Hepatocyte (in vitro differentiated cells): ENCODE results near the gene OR11H6. TPM values are rescaled to one million over a fixed set of nuclear protein-coding genes. Genes with fewer than 3 reads are reported as not detected.

Source experiments
- DNase-seq: peaks from one replicate; pipeline ENCODE4 v3.0.0-alpha.2; 2016; ENCODE audit warnings: low spot score
- H2AFZ ChIP-seq: fragments of 200-600 bp; sonication (generic); 2 replicates; pipeline ENCODE4 v1.6.0; 2016; ENCODE audit warnings: antibody characterized with exemption, mild to moderate bottlenecking
- H3K27ac ChIP-seq: fragments of 200-600 bp; sonication (generic); 2 replicates; pipeline ENCODE4 v1.5.1; 2016; ENCODE audit warnings: mild to moderate bottlenecking
- H3K27me3 ChIP-seq: fragments of 200-600 bp; sonication (generic); 2 replicates; pipeline ENCODE4 v1.6.1; 2016
- H3K36me3 ChIP-seq: fragments of 200-600 bp; sonication (generic); replicated peaks from 2 replicates; pipeline ENCODE4 v1.5.1; 2016; ENCODE audit warnings: low read depth; ENCODE audit not compliant: insufficient read depth
- H3K4me1 ChIP-seq: fragments of 200-600 bp; sonication (generic); 2 replicates; pipeline ENCODE4 v1.5.1; 2016; ENCODE audit warnings: mild to moderate bottlenecking, moderate library complexity; ENCODE audit not compliant: insufficient read depth
- H3K4me2 ChIP-seq: fragments of 200-600 bp; sonication (generic); 2 replicates; pipeline ENCODE4 v1.6.0; 2016
- H3K4me3 ChIP-seq: fragments of 200-600 bp; sonication (generic); 2 replicates; pipeline ENCODE4 v1.5.1; 2016; ENCODE audit warnings: mild to moderate bottlenecking
- H3K79me2 ChIP-seq: fragments of 200-600 bp; sonication (generic); 2 replicates; pipeline ENCODE4 v1.6.0; 2017; ENCODE audit warnings: mild to moderate bottlenecking
- H3K9me2 ChIP-seq: fragments of 200-600 bp; sonication (generic); replicated peaks from 2 replicates; pipeline ENCODE4 v1.6.0; 2017; ENCODE audit warnings: mild to moderate bottlenecking; ENCODE audit not compliant: insufficient read depth
- H3K9me3 ChIP-seq: fragments of 200-600 bp; sonication (generic); 2 replicates; pipeline ENCODE4 v1.5.1; 2016; ENCODE audit warnings: low read depth, mild to moderate bottlenecking
- H4K20me1 ChIP-seq: fragments of 200-600 bp; sonication (generic); 2 replicates; pipeline ENCODE4 v1.6.0; 2016; ENCODE audit warnings: mild to moderate bottlenecking; ENCODE audit not compliant: insufficient read depth, poor library complexity, severe bottlenecking
- EZH2 ChIP-seq: fragments of 200-600 bp; sonication (generic); IDR thresholded peaks from 2 replicates; pipeline ENCODE4 v1.6.1; 2016; ENCODE audit warnings: antibody characterized with exemption, mild to moderate bottlenecking, borderline replicate concordance
- EZH2phosphoT487 ChIP-seq: fragments of 200-600 bp; sonication (generic); IDR thresholded peaks from one replicate; pipeline ENCODE4 v1.6.1; 2018; ENCODE audit warnings: antibody characterized with exemption, mild to moderate bottlenecking, low read depth, moderate library complexity; ENCODE audit not compliant: unreplicated experiment, severe bottlenecking
- WGBS: methylation state at CpG from one replicate; pipeline ENCODE4 v1.1.6; 2016; ENCODE audit warnings: low lambda C conversion rate; ENCODE audit errors: missing lambda C conversion rate; 5-methylcytosine and 5-hydroxymethylcytosine counted together
- polyA plus RNA-seq: library from polyadenylated mRNA; unstranded; fragments of >200 nt; fragmentation: Nextera tagmentation; extraction: Ambion mirVana; gene quantifications from 2 replicates; pipeline ENCODE4 v1.2.1, GENCODE V29; 2016
- total RNA-seq: library from RNA; depleted of rRNA; stranded (reverse); fragments of >200 nt; gene quantifications from 2 replicates; pipeline ENCODE4 v1.2.3, GENCODE V29; 2014
- TF ChIP-seq, protein P1 (sequence below): fragments of 200-600 bp; sonication (generic); IDR thresholded peaks from 2 replicates; pipeline ENCODE4 v1.5.1; 2016; ENCODE audit warnings: antibody characterized with exemption, mild to moderate bottlenecking; ENCODE audit not compliant: poor library complexity

The OR11H6 gene
- total and polyA plus RNA-seq, 2 experiments from 2014 or later = not detected

- Histone ChIP-seq H3K9me3 (no peaks in the 10 kb centered on the region), H3K27me3 (no peaks in the 10 kb centered on the region), H3K9me2 (no peaks in the 10 kb centered on the region), H3K79me2 (no peaks in the 10 kb centered on the region), H2AFZ (no peak overlapping the region), H3K4me1 (no peaks in the 10 kb centered on the region), H3K27ac (no peak overlapping the region), H3K4me3 (no peak overlapping the region), H3K36me3 (no peaks in the 10 kb centered on the region), H3K4me2 (no peak overlapping the region), H4K20me1 (no peaks in the 10 kb centered on the region)
- no peak for DNase-seq
- 54% methylated on average over 5 of the region's 5 CpGs for WGBS
- TF ChIP-seq EZH2phosphoT487 = no peak
- TF ChIP-seq, protein P1, sequence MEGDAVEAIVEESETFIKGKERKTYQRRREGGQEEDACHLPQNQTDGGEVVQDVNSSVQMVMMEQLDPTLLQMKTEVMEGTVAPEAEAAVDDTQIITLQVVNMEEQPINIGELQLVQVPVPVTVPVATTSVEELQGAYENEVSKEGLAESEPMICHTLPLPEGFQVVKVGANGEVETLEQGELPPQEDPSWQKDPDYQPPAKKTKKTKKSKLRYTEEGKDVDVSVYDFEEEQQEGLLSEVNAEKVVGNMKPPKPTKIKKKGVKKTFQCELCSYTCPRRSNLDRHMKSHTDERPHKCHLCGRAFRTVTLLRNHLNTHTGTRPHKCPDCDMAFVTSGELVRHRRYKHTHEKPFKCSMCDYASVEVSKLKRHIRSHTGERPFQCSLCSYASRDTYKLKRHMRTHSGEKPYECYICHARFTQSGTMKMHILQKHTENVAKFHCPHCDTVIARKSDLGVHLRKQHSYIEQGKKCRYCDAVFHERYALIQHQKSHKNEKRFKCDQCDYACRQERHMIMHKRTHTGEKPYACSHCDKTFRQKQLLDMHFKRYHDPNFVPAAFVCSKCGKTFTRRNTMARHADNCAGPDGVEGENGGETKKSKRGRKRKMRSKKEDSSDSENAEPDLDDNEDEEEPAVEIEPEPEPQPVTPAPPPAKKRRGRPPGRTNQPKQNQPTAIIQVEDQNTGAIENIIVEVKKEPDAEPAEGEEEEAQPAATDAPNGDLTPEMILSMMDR = no peak
- TF ChIP-seq EZH2 = no peak
These were observed 44.3 kb upstream of the OR11H6 start for GRCh38 chr14:20179218-20179617.

- H3K9me3 ChIP-seq = no peaks in the 10 kb centered on the region
- no peaks in the 10 kb centered on the region for H3K27me3 ChIP-seq
- 64% methylated on average over 2 of the region's 2 CpGs for WGBS
- no peaks in the 10 kb centered on the region for H3K79me2 ChIP-seq
- H4K20me1 ChIP-seq = no peaks in the 10 kb centered on the region
- H3K4me1 ChIP-seq = no peaks in the 10 kb centered on the region
- H3K4me3 ChIP-seq = no peak overlapping the region
- H3K4me2 ChIP-seq = no peak overlapping the region
- H3K36me3 ChIP-seq = no peaks in the 10 kb centered on the region
- no peaks in the 10 kb centered on the region for H3K9me2 ChIP-seq
- H2AFZ ChIP-seq = no peak overlapping the region
- TF ChIP-seq, protein P1 = no peak
- TF ChIP-seq EZH2phosphoT487 (no peak), EZH2 (no peak)
- H3K27ac ChIP-seq = no peak overlapping the region
- no peak for DNase-seq
These were observed 43.6 kb upstream of the OR11H6 start for GRCh38 chr14:20179880-20180279.

DNA sequence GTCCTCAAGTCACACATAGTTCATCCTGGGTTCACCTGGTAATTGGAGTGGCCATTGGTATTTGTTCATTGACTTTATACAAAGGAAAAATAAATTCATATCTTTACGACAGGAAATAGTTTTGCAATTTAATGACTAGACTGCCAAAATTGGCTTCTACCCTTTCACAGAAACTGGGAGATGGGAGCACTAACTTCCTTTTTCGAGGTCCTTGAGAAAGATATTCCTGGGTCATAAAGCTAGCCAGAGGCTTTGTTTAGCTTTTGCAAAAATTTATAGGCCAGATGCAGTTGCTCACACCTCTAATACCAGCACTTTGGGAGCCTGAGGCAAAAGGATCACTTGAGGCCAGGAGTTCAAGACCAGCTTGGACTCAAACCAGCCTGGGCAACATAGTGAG lies 43.0 kb upstream of the OR11H6 start:
- Histone ChIP-seq H3K27ac (no peak overlapping the region), H2AFZ (no peak overlapping the region), H3K79me2 (no peaks in the 10 kb centered on the region), H3K4me3 (no peak overlapping the region), H3K4me1 (no peaks in the 10 kb centered on the region), H3K4me2 (no peak overlapping the region), H3K9me3 (no peaks in the 10 kb centered on the region), H3K9me2 (no peaks in the 10 kb centered on the region), H3K36me3 (no peaks in the 10 kb centered on the region), H3K27me3 (no peaks in the 10 kb centered on the region), H4K20me1 (no peaks in the 10 kb centered on the region)
- WGBS = 61% methylated on average over 2 of the region's 2 CpGs
- DNase-seq = no peak
- no peak for TF ChIP-seq EZH2
- no peak for TF ChIP-seq EZH2phosphoT487
- TF ChIP-seq, protein P1 = no peak

- Histone ChIP-seq H3K27ac (no peak overlapping the region), H3K9me2 (no peaks in the 10 kb centered on the region), H3K9me3 (no peaks in the 10 kb centered on the region), H3K27me3 (no peaks in the 10 kb centered on the region), H3K4me3 (no peak overlapping the region), H3K4me2 (no peak overlapping the region), H4K20me1 (no peaks in the 10 kb centered on the region), H3K36me3 (no peaks in the 10 kb centered on the region), H3K79me2 (no peaks in the 10 kb centered on the region), H3K4me1 (no peaks in the 10 kb centered on the region), H2AFZ (no peak overlapping the region)
- no peak for DNase-seq
- 51% methylated on average over 5 of the region's 5 CpGs for WGBS
- TF ChIP-seq EZH2 (no peak), EZH2phosphoT487 (no peak)
- TF ChIP-seq, protein P1 = no peak
These were observed 39.3 kb upstream of the OR11H6 start for GRCh38 chr14:20184181-20184580.
